Activated naive CD8-positive, alpha-beta T cell treated with anti-CD3 and anti-CD28 coated beads for 36 hours (primary cell): ENCODE results near the gene ACSM6. TPM values are rescaled to one million over a fixed set of nuclear protein-coding genes. Genes with fewer than 3 reads are reported as not detected.

Experiments used
- total RNA-seq, 2 experiments: library from RNA; stranded (reverse); gene quantifications; one replicate each; pipeline ENCODE4 v1.2.3, GENCODE V29; 2021

ACSM6 gene
- total RNA-seq, 2 experiments from 2014 or later = not detected

Other genes with a start within 250 kb of the ACSM6 start
- under 1 TPM; 0.12 to 0.35 TPM for gene CYP2C8, start 124.7 kb upstream of the ACSM6 start, total RNA-seq
- 1 to 10 TPM in 1 of 2 experiments, under 1 TPM in 1; 0.70 to 1.6 TPM for gene PDLIM1, start 96.8 kb downstream of the ACSM6 start, total RNA-seq